Measurements from ENCODE around the gene GABBR2. TPM values are rescaled to one million over a fixed set of nuclear protein-coding genes. Genes with fewer than 3 reads are reported as not detected.

The GABBR2 gene
- total RNA-seq, 1 donor from 2014 or later: 42.7 TPM

GRCh38 chr9:98317134-98317857 lies 391.4 kb downstream of the GABBR2 start:
- no peak for DNase-seq

GRCh38 chr9:98316445-98317133 lies 392.1 kb downstream of the GABBR2 start:
- no peak for DNase-seq

GRCh38 chr9:98315551-98316060 lies 393.1 kb downstream of the GABBR2 start:
- DNase-seq: peak; percentile 53

- no peak for DNase-seq
Observed at GRCh38 chr9:98315067-98315453, 393.7 kb downstream of the GABBR2 start.

- DNase-seq: no peak
Observed at GRCh38 chr9:98314381-98315066, 394.2 kb downstream of the GABBR2 start.

- no peak for DNase-seq
Observed at GRCh38 chr9:98312365-98312764, 396.4 kb downstream of the GABBR2 start.

- DNase-seq: no peak
Observed at GRCh38 chr9:98311541-98311940, 397.2 kb downstream of the GABBR2 start.

GRCh38 chr9:98310752-98311392 lies 397.9 kb downstream of the GABBR2 start:
- DNase-seq: no peak

GRCh38 chr9:98306384-98307145 lies 402.2 kb downstream of the GABBR2 start:
- DNase-seq: no peak

GRCh38 chr9:98304381-98304780 lies 404.4 kb downstream of the GABBR2 start:
- no peak for DNase-seq

GRCh38 chr9:98303633-98304125 lies 405.1 kb downstream of the GABBR2 start:
- DNase-seq: no peak

GRCh38 chr9:98302938-98303632 lies 405.6 kb downstream of the GABBR2 start:
- DNase-seq: no peak

- no peak for DNase-seq
Observed at GRCh38 chr9:98302150-98302549, 406.6 kb downstream of the GABBR2 start.

GRCh38 chr9:98300611-98301010 lies 408.1 kb downstream of the GABBR2 start:
- DNase-seq: no peak

GRCh38 chr9:98298476-98298875 lies 410.3 kb downstream of the GABBR2 start:
- no peak for DNase-seq

GRCh38 chr9:98295824-98296223 lies 412.9 kb downstream of the GABBR2 start:
- DNase-seq: no peak

GRCh38 chr9:98291820-98292219 lies 416.9 kb downstream of the GABBR2 start:
- DNase-seq: no peak

- no peak for DNase-seq
Observed at GRCh38 chr9:98290411-98290810, 418.3 kb downstream of the GABBR2 start.

GRCh38 chr9:98289614-98290201 lies 419.0 kb downstream of the GABBR2 start:
- DNase-seq: no peak

GRCh38 chr9:98288881-98289280 lies 419.9 kb downstream of the GABBR2 start:
- DNase-seq: no peak

- DNase-seq: no peak
Observed at GRCh38 chr9:98287384-98287783, 421.4 kb downstream of the GABBR2 start.

Measured in occipital lobe (tissue), 2 donors.